K562 (cell line): ENCODE measurements around the gene ABCG5.

Experiments used
- MXI1 ChIP-seq: IDR thresholded peaks from 2 replicates; pipeline ENCODE4 v1.6.1; 2011; ENCODE audit warnings: low read depth, mild to moderate bottlenecking, improper control_type of control experiment, low read length
- SOX6 ChIP-seq: fragments of 450-650 bp; IDR thresholded peaks from 2 replicates; pipeline ENCODE4 v1.6.1; 2014; ENCODE audit warnings: mild to moderate bottlenecking
- YY1 ChIP-seq, 3 experiments: IDR thresholded peaks; 2 replicates each; pipeline ENCODE4 v1.6.1; 2011; ENCODE audit warnings: low read length in 2 of 3, mild to moderate bottlenecking in 2 of 3, moderate library complexity in 2 of 3, borderline replicate concordance in 1 of 3, control low read depth in 1 of 3, low read depth in 1 of 3; ENCODE audit not compliant: insufficient read depth in 3 of 3, insufficient replicate concordance in 2 of 3, control insufficient read depth in 1 of 3, insufficient read length in 1 of 3; ENCODE audit errors: extremely low read depth in 1 of 3

DNA sequence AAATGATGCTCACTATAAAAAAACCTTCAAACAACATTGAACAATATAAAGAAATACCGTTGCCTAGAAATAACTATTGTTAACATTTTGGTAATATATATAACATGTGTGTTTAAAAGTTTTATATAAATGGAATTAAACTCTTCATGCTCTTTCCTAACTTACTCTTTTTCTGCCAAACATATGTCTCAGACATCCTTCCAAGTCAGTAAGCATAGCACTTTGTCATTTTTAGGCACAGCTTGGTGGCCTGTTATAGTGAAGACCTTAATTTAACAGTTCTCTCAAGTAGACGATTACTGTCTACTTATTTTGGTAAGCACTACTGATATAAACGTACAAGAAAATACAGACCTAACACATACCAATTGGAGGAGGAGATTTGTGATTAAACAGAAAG is 23.9 kb downstream of the ABCG5 start:
- TF ChIP-seq YY1 (IDR thresholded peaks at IDR 0.05; ENCODE audit: borderline replicate concordance in 1 of 3, control insufficient read depth in 1 of 3, extremely low read depth in 1 of 3, insufficient read depth in 3 of 3, insufficient read length in 1 of 3, insufficient replicate concordance in 2 of 3, low read depth in 1 of 3, low read length in 2 of 3) = no peak
- no peak for TF ChIP-seq SOX6
- no peak for TF ChIP-seq MXI1
